Esophagus squamous epithelium (tissue), 5 donors: ENCODE measurements around the gene GNG12. TPM values are rescaled to one million over a fixed set of nuclear protein-coding genes. Genes with fewer than 3 reads are reported as not detected.

Source experiments
- DNase-seq: peaks from one replicate; lab custom pipeline; 2025; lab: John Stamatoyannopoulos, UW
- H3K27ac ChIP-seq, 4 donors: fragments of 200-600 bp; sonication (generic); one replicate each; pipeline ENCODE4 v1.5.1; 2016 to 2019; ENCODE audit warnings: mild to moderate bottlenecking in 1 of 4
- H3K27me3 ChIP-seq, 4 donors: fragments of 200-600 bp; sonication (generic); 1 replicate in 3 of 4; 2 replicates in 1 of 4; pipeline versions ENCODE4 v1.5.1 to v1.6.0; 2017 to 2021; ENCODE audit warnings: antibody characterized with exemption in 1 of 4
- H3K36me3 ChIP-seq, 3 donors: fragments of 200-600 bp; sonication (generic); one replicate each; pipeline ENCODE4 v1.5.1; 2016 to 2019
- H3K4me1 ChIP-seq, 3 donors: fragments of 200-600 bp; sonication (generic); one replicate each; pipeline ENCODE4 v1.5.1; 2017 to 2019
- H3K4me3 ChIP-seq, 4 donors: fragments of 200-600 bp; sonication (generic); 1 replicate in 3 of 4; 2 replicates in 1 of 4; pipeline ENCODE4 v1.5.1; 2016 to 2019; ENCODE audit warnings: mild to moderate bottlenecking in 2 of 4, moderate library complexity in 1 of 4
- H3K9me3 ChIP-seq, 3 donors: fragments of 200-600 bp; sonication (generic); one replicate each; pipeline ENCODE4 v1.5.1; 2016 to 2019
- CTCF ChIP-seq, 6 experiments: fragments of 450-650 bp in 4 of 6; fragments of 200-600 bp in 2 of 6; sonication (generic) in 2 of 6; IDR thresholded peaks; one replicate each; pipeline ENCODE4 v1.5.1; 2016 to 2019; ENCODE audit warnings: antibody characterized with exemption in 6 of 6, mild to moderate bottlenecking in 4 of 6, moderate library complexity in 4 of 6
- POLR2A ChIP-seq, 4 donors: fragments of 450-650 bp; IDR thresholded peaks; one replicate each; pipeline ENCODE4 v1.6.1; 2017; ENCODE audit warnings: antibody characterized with exemption in 4 of 4, mild to moderate bottlenecking in 4 of 4, moderate library complexity in 3 of 4
- WGBS, 2 donors: methylation state at CpG; one replicate each; pipeline ENCODE4 v1.1.5; 2018; 5-methylcytosine and 5-hydroxymethylcytosine counted together
- intact Hi-C: fragments of 100-400 bp; cut with DNase I; formaldehyde crosslinking; loops from one replicate; pipeline ENCODE4 v1.15.0; 2022
- total RNA-seq, 4 donors: library from RNA; depleted of rRNA; stranded (reverse); fragments of >200 nt; gene quantifications; one replicate each; pipeline ENCODE4 v1.1.0, GENCODE V29; 2016
- donor health status: DM: yes; HTN: yes; CAD: no.

The GNG12 gene
- total RNA-seq, 4 donors from 2014 or later: 65.4 to 104 (median 89.9) TPM

DNA sequence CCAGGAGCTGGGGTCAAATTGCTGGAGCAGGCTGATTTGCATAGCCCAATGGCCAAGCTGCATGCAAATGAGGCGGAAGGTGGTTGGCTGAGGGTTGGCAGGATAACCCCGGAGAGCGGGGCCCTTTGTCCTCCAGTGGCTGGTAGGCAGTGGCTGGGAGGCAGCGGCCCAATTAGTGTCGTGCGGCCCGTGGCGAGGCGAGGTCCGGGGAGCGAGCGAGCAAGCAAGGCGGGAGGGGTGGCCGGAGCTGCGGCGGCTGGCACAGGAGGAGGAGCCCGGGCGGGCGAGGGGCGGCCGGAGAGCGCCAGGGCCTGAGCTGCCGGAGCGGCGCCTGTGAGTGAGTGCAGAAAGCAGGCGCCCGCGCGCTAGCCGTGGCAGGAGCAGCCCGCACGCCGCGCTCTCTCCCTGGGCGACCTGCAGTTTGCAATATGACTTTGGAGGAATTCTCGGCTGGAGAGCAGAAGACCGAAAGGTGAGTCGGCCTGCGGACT lies 148.2 kb downstream of the GNG12 start, which contains the start of gene GADD45A:
GADD45A (plus strand) TSS at position 135 of the 491 bp plus-strand sequence; CDS start at position 429, 294 bp downstream.
- Histone ChIP-seq H3K27me3 (no peaks in the 10 kb centered on the region), H3K4me3 (peak within 1 kb of the TSS; percentile 77 to 99 (median 88)), H3K27ac (peak within 1 kb of the TSS; percentile 96 to 100 (median 98)), H3K4me1 (peaks cover 19 to 49% (median 22%) of the 10 kb centered on the region in 3 donors), H3K36me3 (peaks cover 6 to 27% (median 9%) of the 10 kb centered on the region in 3 donors), H3K9me3 (no peaks in the 10 kb centered on the region)
- intact Hi-C loops: loop anchor here (10.0 kb wide), 2 partner anchors 120 to 150 kb away; partner anchors contain the start of gene GNG12
- 1% methylated on average over 19 of the region's 39 CpGs; no CpG with 5 or more reads in 1 of the 2 donors for WGBS, 2 donors
- peak; percentile 97 for DNase-seq
- peak in 3 of 4 donors; percentile 99 to 100 (median 100) for TF ChIP-seq POLR2A (IDR thresholded peaks at IDR 0.05)
- peak in 2 of 6 experiments; percentile 8 to 24 for TF ChIP-seq CTCF (IDR thresholded peaks at IDR 0.05)

- intact Hi-C loops: loop anchor here (10.0 kb wide), 2 partner anchors 120 to 150 kb away; partner anchors contain the start of gene GNG12
- H3K27ac ChIP-seq: peak overlapping the region; percentile 81 to 100 (median 98)
- TF ChIP-seq POLR2A (IDR thresholded peaks at IDR 0.05) (no peak), CTCF (IDR thresholded peaks at IDR 0.05) (no peak)
- H3K36me3 ChIP-seq: peaks cover 6 to 25% (median 9%) of the 10 kb centered on the region in 3 donors
- WGBS, 2 donors: 0 to 1% methylated on average over 5 to 10 of the region's 20 CpGs
- H3K4me3 ChIP-seq: peak overlapping the region; percentile 8 to 99 (median 84)
- H3K9me3 ChIP-seq: no peaks in the 10 kb centered on the region
- H3K27me3 ChIP-seq: no peaks in the 10 kb centered on the region
- peaks cover 19 to 49% (median 22%) of the 10 kb centered on the region in 3 donors for H3K4me1 ChIP-seq
- no peak for DNase-seq
Observed at GRCh38 chr1:67684526-67685066, 148.7 kb downstream of the GNG12 start.

GRCh38 chr1:67683766-67684525 lies 149.3 kb downstream of the GNG12 start:
- WGBS, 2 donors: 9 to 14% methylated on average over 8 of the region's 8 CpGs
- Histone ChIP-seq H3K27me3 (no peaks in the 10 kb centered on the region), H3K9me3 (no peaks in the 10 kb centered on the region), H3K36me3 (peaks cover 6 to 19% (median 9%) of the 10 kb centered on the region in 3 donors), H3K27ac (peak overlapping the region; percentile 81 to 100 (median 98)), H3K4me1 (peaks cover 19 to 49% (median 22%) of the 10 kb centered on the region in 3 donors), H3K4me3 (peak overlapping the region; percentile 8 to 99 (median 84))
- TF ChIP-seq POLR2A (IDR thresholded peaks at IDR 0.05) (no peak), CTCF (IDR thresholded peaks at IDR 0.05) (no peak)
- intact Hi-C loops: loop anchor here (10.0 kb wide), 2 partner anchors 119 to 151 kb away; partner anchors contain the start of gene GNG12
- DNase-seq: no peak

DNA sequence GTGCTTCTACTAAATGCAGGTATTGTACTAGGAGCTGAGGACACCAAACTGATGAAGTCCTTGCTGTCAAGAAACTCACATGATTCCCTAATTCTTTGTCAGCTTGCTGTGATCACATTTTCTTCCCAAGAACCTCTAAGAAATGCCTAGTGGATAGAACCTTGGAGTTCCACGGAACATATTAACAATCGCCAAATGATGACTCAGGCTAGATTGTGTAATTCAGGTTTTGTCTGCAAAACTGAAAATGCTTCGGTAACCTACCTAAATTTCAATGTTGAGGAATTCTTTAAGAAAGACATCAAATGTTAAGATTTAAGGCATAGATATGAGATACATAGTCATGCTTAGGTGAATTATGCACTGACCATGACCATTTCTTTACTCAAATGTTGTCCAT lies 150.0 kb downstream of the GNG12 start:
- H3K4me1 ChIP-seq: peaks cover 19 to 43% (median 22%) of the 10 kb centered on the region in 3 donors
- no peak for TF ChIP-seq POLR2A (IDR thresholded peaks at IDR 0.05)
- TF ChIP-seq CTCF (IDR thresholded peaks at IDR 0.05): no peak
- 25 to 41% methylated on average over 3 of the region's 3 CpGs for WGBS, 2 donors
- no peaks in the 10 kb centered on the region for H3K9me3 ChIP-seq
- intact Hi-C loops: loop anchor here (10.0 kb wide), 2 partner anchors 119 to 151 kb away; partner anchors contain the start of gene GNG12
- H3K27me3 ChIP-seq: no peaks in the 10 kb centered on the region
- no peak overlapping the region for H3K4me3 ChIP-seq
- peak overlapping the region; percentile 37 to 99 (median 70) for H3K27ac ChIP-seq
- DNase-seq: no peak
- H3K36me3 ChIP-seq: peaks cover 1 to 12% (median 6%) of the 10 kb centered on the region in 3 donors
